ENCODE measurements around the gene ICA1. TPM values are rescaled to one million over a fixed set of nuclear protein-coding genes. Genes with fewer than 3 reads are reported as not detected.

The ICA1 gene
- total and polyA plus RNA-seq, 4 donors: 16.5 to 54.6 (median 30.8) TPM

GRCh38 chr7:8136051-8136730 lies 125.8 kb downstream of the ICA1 start:
- peaks cover 0 to 10% (median 2%) of the 10 kb centered on the region in 4 donors for H3K36me3 ChIP-seq (ENCODE audit: control insufficient read depth in 4 of 4, insufficient read depth in 4 of 4, low read length in 4 of 4)
- no peaks in the 10 kb centered on the region for H3K9me3 ChIP-seq (ENCODE audit: control insufficient read depth in 4 of 4, insufficient read depth in 3 of 4, low read length in 3 of 4)
- DNase-seq: no peak
- no peak for ATAC-seq (ENCODE audit: insufficient read depth, low FRiP score)
- no peaks in the 10 kb centered on the region for H3K27me3 ChIP-seq (ENCODE audit: control insufficient read depth in 3 of 3, insufficient read depth in 3 of 3, low read length in 2 of 3)
- 93 to 94% methylated on average over 12 of the region's 12 CpGs for WGBS, 2 donors
- TF ChIP-seq CTCF (IDR thresholded peaks at IDR 0.05; ENCODE audit: control extremely low read depth, extremely low read depth): no peak
- peaks cover 0 to 1% (median 0%) of the 10 kb centered on the region in 5 donors for H3K4me1 ChIP-seq (ENCODE audit: control insufficient read depth in 5 of 5, insufficient read depth in 5 of 5, low read length in 5 of 5)
- no peak overlapping the region for H3K4me3 ChIP-seq
- no peak overlapping the region for H3K27ac ChIP-seq (ENCODE audit: low read depth in 1 of 2, low read length in 1 of 2)
- no peak overlapping the region for H3K9ac ChIP-seq (ENCODE audit: insufficient read depth in 1 of 2, low read length in 2 of 2)

- Histone ChIP-seq H3K27me3 (ENCODE audit: control insufficient read depth in 3 of 3, insufficient read depth in 3 of 3, low read length in 2 of 3) (no peaks in the 10 kb centered on the region), H3K36me3 (ENCODE audit: control insufficient read depth in 4 of 4, insufficient read depth in 4 of 4, low read length in 4 of 4) (peaks cover 0 to 9% (median 2%) of the 10 kb centered on the region in 4 donors), H3K9ac (ENCODE audit: insufficient read depth in 1 of 2, low read length in 2 of 2) (no peak overlapping the region), H3K4me3 (no peak overlapping the region), H3K9me3 (ENCODE audit: control insufficient read depth in 4 of 4, insufficient read depth in 3 of 4, low read length in 3 of 4) (no peaks in the 10 kb centered on the region), H3K4me1 (ENCODE audit: control insufficient read depth in 5 of 5, insufficient read depth in 5 of 5, low read length in 5 of 5) (peaks cover 0 to 1% (median 0%) of the 10 kb centered on the region in 5 donors), H3K27ac (ENCODE audit: low read depth in 1 of 2, low read length in 1 of 2) (no peak overlapping the region)
- 95 to 97% methylated on average over 3 of the region's 3 CpGs for WGBS, 2 donors
- DNase-seq (no peak), ATAC-seq (ENCODE audit: insufficient read depth, low FRiP score) (no peak)
- no peak for TF ChIP-seq CTCF (IDR thresholded peaks at IDR 0.05; ENCODE audit: control extremely low read depth, extremely low read depth)
These were observed 126.5 kb downstream of the ICA1 start for GRCh38 chr7:8135417-8135816.

GRCh38 chr7:8134089-8134733 lies 127.8 kb downstream of the ICA1 start:
- Histone ChIP-seq H3K27me3 (ENCODE audit: control insufficient read depth in 3 of 3, insufficient read depth in 3 of 3, low read length in 2 of 3) (no peaks in the 10 kb centered on the region), H3K4me3 (no peak overlapping the region), H3K36me3 (ENCODE audit: control insufficient read depth in 4 of 4, insufficient read depth in 4 of 4, low read length in 4 of 4) (peaks cover 0 to 9% (median 0%) of the 10 kb centered on the region in 4 donors), H3K27ac (ENCODE audit: low read depth in 1 of 2, low read length in 1 of 2) (no peak overlapping the region), H3K9ac (ENCODE audit: insufficient read depth in 1 of 2, low read length in 2 of 2) (no peak overlapping the region), H3K4me1 (ENCODE audit: control insufficient read depth in 5 of 5, insufficient read depth in 5 of 5, low read length in 5 of 5) (peaks cover 0 to 1% (median 0%) of the 10 kb centered on the region in 5 donors), H3K9me3 (ENCODE audit: control insufficient read depth in 4 of 4, insufficient read depth in 3 of 4, low read length in 3 of 4) (no peaks in the 10 kb centered on the region)
- 76 to 85% methylated on average over 10 of the region's 10 CpGs for WGBS, 2 donors
- TF ChIP-seq CTCF (IDR thresholded peaks at IDR 0.05; ENCODE audit: control extremely low read depth, extremely low read depth): no peak
- ATAC-seq (ENCODE audit: insufficient read depth, low FRiP score) (no peak), DNase-seq (no peak)
